ENCODE data around the gene ABCD2. TPM values are rescaled to one million over a fixed set of nuclear protein-coding genes. Genes with fewer than 3 reads are reported as not detected.

The ABCD2 gene
- total RNA-seq, 6 donors from 2014 or later: 0.20 to 2.2 (median 0.47) TPM; not detected in 1

GRCh38 chr12:39505554-39505953 lies 114.0 kb downstream of the ABCD2 start:
- H3K27me3 ChIP-seq: no peaks in the 10 kb centered on the region
- H3K9me3 ChIP-seq: no peaks in the 10 kb centered on the region
- DNase-seq: no peak
- H3K36me3 ChIP-seq: no peaks in the 10 kb centered on the region
- no peak overlapping the region for H3K27ac ChIP-seq
- no peak for ATAC-seq (ENCODE audit: low FRiP score in 2 of 2)
- no peak overlapping the region for H3K4me3 ChIP-seq
- H3K4me1 ChIP-seq: no peaks in the 10 kb centered on the region
- no peak for TF ChIP-seq POLR2AphosphoS5 (IDR thresholded peaks at IDR 0.05)
- no peak for TF ChIP-seq EP300 (IDR thresholded peaks at IDR 0.05)
- TF ChIP-seq, protein P1, sequence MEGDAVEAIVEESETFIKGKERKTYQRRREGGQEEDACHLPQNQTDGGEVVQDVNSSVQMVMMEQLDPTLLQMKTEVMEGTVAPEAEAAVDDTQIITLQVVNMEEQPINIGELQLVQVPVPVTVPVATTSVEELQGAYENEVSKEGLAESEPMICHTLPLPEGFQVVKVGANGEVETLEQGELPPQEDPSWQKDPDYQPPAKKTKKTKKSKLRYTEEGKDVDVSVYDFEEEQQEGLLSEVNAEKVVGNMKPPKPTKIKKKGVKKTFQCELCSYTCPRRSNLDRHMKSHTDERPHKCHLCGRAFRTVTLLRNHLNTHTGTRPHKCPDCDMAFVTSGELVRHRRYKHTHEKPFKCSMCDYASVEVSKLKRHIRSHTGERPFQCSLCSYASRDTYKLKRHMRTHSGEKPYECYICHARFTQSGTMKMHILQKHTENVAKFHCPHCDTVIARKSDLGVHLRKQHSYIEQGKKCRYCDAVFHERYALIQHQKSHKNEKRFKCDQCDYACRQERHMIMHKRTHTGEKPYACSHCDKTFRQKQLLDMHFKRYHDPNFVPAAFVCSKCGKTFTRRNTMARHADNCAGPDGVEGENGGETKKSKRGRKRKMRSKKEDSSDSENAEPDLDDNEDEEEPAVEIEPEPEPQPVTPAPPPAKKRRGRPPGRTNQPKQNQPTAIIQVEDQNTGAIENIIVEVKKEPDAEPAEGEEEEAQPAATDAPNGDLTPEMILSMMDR (IDR thresholded peaks at IDR 0.05): no peak
- TF ChIP-seq POLR2A (IDR thresholded peaks at IDR 0.05): no peak

DNA sequence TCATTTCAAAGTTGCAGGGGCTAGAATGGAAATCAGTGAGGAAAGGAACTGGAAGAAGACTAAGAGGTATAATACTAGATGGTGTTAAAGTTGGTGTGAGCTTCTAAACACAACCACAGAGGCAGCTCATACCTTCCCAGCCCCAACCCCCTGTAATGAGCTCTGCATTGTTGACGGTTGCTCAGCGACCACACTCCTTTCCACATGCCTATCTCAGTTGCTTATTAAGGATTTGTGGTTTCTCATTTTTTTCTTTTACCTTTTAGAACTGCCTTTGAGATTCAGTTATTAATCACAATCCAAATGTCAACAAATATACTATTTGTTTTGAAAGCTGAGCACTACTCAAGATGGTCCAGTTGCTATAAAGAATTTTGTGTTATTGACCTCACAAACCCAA lies 114.6 kb downstream of the ABCD2 start:
- no peaks in the 10 kb centered on the region for H3K27me3 ChIP-seq
- H3K9me3 ChIP-seq: no peaks in the 10 kb centered on the region
- DNase-seq (no peak), ATAC-seq (ENCODE audit: low FRiP score in 2 of 2) (no peak)
- no peaks in the 10 kb centered on the region for H3K36me3 ChIP-seq
- H3K4me3 ChIP-seq: no peak overlapping the region
- no peak overlapping the region for H3K27ac ChIP-seq
- TF ChIP-seq, protein P1 (IDR thresholded peaks at IDR 0.05): no peak
- TF ChIP-seq EP300 (IDR thresholded peaks at IDR 0.05) (no peak), POLR2A (IDR thresholded peaks at IDR 0.05) (no peak)
- 66 to 74% methylated on average over 2 of the region's 2 CpGs for WGBS, 2 donors
- H3K4me1 ChIP-seq: no peaks in the 10 kb centered on the region

DNA sequence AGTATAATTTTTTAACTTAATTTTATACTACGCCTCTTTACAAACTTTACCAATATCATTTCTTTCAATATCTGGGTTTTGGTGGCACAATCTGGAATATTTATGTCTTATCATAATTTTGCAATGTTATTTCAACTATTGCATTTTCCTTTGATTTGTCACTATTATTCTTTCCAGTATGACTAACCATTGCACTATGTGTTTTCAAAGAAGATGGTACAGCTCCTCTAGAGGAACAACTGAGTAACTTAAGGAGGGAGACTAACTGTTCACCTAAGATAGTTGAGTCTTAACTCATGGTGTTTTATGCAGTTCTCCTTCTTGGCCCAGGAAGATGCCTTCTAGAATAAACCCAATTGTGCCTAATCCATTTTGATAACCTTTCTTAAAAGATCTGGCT lies 116.2 kb downstream of the ABCD2 start:
- H3K4me1 ChIP-seq: no peaks in the 10 kb centered on the region
- TF ChIP-seq, protein P1 (IDR thresholded peaks at IDR 0.05): no peak
- TF ChIP-seq EP300 (IDR thresholded peaks at IDR 0.05) (no peak), POLR2AphosphoS5 (IDR thresholded peaks at IDR 0.05) (no peak)

DNA sequence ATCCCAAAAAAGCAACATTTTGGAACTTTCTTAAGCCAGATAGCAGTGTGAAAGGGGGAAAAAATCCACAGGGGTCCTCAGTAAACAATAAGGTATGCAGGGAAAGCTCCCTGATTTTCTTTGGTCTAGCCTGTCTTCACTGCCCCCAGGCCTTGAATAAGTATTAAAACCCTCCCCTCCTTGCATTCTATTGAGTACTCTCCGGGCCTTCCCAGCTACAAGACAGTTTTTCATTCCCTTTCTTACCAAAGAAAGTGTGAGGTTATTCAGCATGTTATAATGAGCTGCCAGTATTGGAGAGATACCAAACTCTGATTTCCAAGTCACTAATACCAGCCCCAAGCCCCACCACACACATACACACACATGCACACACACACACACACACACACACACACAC lies 116.9 kb downstream of the ABCD2 start:
- 60 to 68% methylated on average over 1 of the region's 1 CpG for WGBS, 2 donors
- H3K27ac ChIP-seq: no peak overlapping the region
- ATAC-seq (ENCODE audit: low FRiP score in 2 of 2): no peak
- no peaks in the 10 kb centered on the region for H3K4me1 ChIP-seq
- no peaks in the 10 kb centered on the region for H3K9me3 ChIP-seq
- no peak for DNase-seq
- no peak overlapping the region for H3K4me3 ChIP-seq
- TF ChIP-seq, protein P1 (IDR thresholded peaks at IDR 0.05): no peak
- TF ChIP-seq EP300 (IDR thresholded peaks at IDR 0.05) (no peak), POLR2AphosphoS5 (IDR thresholded peaks at IDR 0.05) (no peak), POLR2A (IDR thresholded peaks at IDR 0.05) (no peak)
- H3K36me3 ChIP-seq: no peaks in the 10 kb centered on the region
- no peaks in the 10 kb centered on the region for H3K27me3 ChIP-seq

More for the DNA sequence above, 116.2 kb downstream of the ABCD2 start:
- no peaks in the 10 kb centered on the region for H3K9me3 ChIP-seq
- 92 to 96% methylated on average over 1 of the region's 1 CpG for WGBS, 2 donors
- DNase-seq (no peak), ATAC-seq (ENCODE audit: low FRiP score in 2 of 2) (no peak)
- no peaks in the 10 kb centered on the region for H3K36me3 ChIP-seq
- no peaks in the 10 kb centered on the region for H3K27me3 ChIP-seq
- H3K27ac ChIP-seq: no peak overlapping the region
- H3K4me3 ChIP-seq: no peak overlapping the region

Small RNA genes within 50 kb of the gene (small RNA-seq; reads per million reads assigned to genes)
- 0 reads per million in 4 donors for gene AC121334.2

Other genes starting within 250 kb of the ABCD2 start
- 10 to 100 TPM in 4 of 6 donors, 1 to 10 TPM in 2; 6.6 to 89.3 (median 18.3) TPM for gene KIF21A, start 176.7 kb downstream of the ABCD2 start, total RNA-seq

All from upper lobe of left lung (tissue), 6 donors.